Bronchial smooth muscle cell (primary cell): ENCODE results near the gene AMMECR1L. TPM values are rescaled to one million over a fixed set of nuclear protein-coding genes. Genes with fewer than 3 reads are reported as not detected.

ENCODE experiments used
- total RNA-seq: library from RNA; depleted of rRNA; stranded (reverse); fragments of >200 nt; gene quantifications from 2 replicates; pipeline ENCODE4 v1.2.1, GENCODE V29; 2014

The AMMECR1L gene
- 7.7 and 10.8 TPM in 2 replicates for total RNA-seq

DNA sequence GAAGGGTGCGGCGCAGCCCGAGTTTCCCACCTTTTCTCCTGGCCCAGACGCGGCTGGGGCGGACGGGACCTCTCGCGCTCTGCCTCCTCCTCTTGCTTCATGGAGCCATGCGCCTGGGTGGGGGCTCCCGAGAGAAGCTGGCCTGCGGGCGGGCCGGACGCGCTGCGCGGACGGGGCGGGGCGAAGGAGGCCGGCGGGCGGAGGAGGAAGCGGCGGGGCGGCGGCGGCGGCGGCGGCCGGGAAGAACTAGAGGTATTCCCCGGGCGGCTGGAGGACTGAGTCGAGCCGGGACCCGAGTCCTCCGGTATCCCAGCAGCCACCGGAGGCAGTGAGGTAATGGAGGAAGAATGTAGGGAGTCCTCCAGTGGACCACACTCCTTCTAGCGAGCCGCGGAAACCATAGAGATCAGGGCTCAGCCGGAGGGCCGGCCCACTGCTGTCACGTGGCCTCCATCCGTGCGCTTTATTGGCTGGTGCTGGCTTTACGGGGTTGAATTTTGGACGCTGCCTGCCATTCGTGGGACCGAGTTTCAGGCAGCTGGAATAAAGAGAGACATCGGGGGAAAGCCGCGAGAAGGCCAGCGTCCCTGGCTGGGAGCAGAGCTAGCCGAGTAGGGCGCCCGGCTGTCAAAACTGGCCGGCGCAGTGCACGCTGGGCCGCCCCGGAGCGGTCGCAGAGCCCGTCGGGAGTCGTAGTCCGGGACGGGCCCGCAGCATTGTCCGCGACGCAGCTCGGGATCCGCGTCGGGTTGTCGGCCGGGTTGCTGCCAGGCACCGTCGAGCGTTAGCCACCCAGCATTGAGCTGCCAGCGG lies at the start of gene AMMECR1L:
AMMECR1L (minus strand) TSS at position 177 of the 813 bp plus-strand sequence. CDS start 11,722 bp downstream, outside the sequence.

Other genes starting within 250 kb of the AMMECR1L start
- not detected in 2 replicates for gene GPR17, start 239.8 kb downstream of the AMMECR1L start, total RNA-seq
- gene LIMS2, start 210.4 kb downstream of the AMMECR1L start, total RNA-seq: 0.77 and 1.6 TPM in 2 replicates
- 2.0 and 3.9 TPM in 2 replicates for gene SFT2D3, start 184.5 kb downstream of the AMMECR1L start, total RNA-seq
- 21.1 and 29.5 TPM in 2 replicates for gene WDR33, start 74.8 kb downstream of the AMMECR1L start, total RNA-seq
- gene POLR2D, start 27.8 kb downstream of the AMMECR1L start, total RNA-seq: 12.8 TPM in 2 replicates
- 2.0 and 3.6 TPM in 2 replicates for gene SAP130, start 142.1 kb upstream of the AMMECR1L start, total RNA-seq
- gene UGGT1, start 205.2 kb upstream of the AMMECR1L start, total RNA-seq: 51.1 and 52.8 TPM in 2 replicates